IMR-90 (cell line): ENCODE data around the gene UACA. TPM values are rescaled to one million over a fixed set of nuclear protein-coding genes. Genes with fewer than 3 reads are reported as not detected.

Experiments used
- ATAC-seq: fragments of 200-7000 bp; cut with Tn5 transposase; 2 replicates; pipeline ENCODE4 v1.9.1; 2020; ENCODE audit warnings: low read depth, mild to moderate bottlenecking, moderate library complexity
- BruUV-seq: library from RNA; stranded (reverse); fragments of 400-500 nt; replicated peaks from 2 replicates; lab custom pipeline; 2021; lab: Mats Ljungman, UMichigan
- CTCF ChIA-PET: fragments of 300-600 bp; formaldehyde crosslinking; extraction: SDS; loops from one replicate; lab custom pipeline; 2021; ENCODE audit warnings: antibody characterized with exemption; lab: Yijun Ruan, JAX
- POLR2A ChIA-PET: fragments of 300-600 bp; sonication (Branson Sonifier 250); formaldehyde crosslinking; loops from one replicate; lab custom pipeline; 2022; ENCODE audit warnings: antibody characterized with exemption; ENCODE audit not compliant: unreplicated experiment; lab: Charles Lee
- DNase-seq: peaks from one replicate; pipeline ENCODE4 v3.0.0; 2013
- H2AFZ ChIP-seq: replicated peaks from 2 replicates; pipeline ENCODE3; 2013; ENCODE audit warnings: low read length, mild to moderate bottlenecking; ENCODE audit not compliant: poor library complexity
- H2AK5ac ChIP-seq: 2 replicates; pipeline ENCODE4 v1.6.1; 2013; ENCODE audit warnings: low read depth, low read length, inconsistent platforms
- H2AK9ac ChIP-seq: replicated peaks from 2 replicates; pipeline ENCODE3; 2013; ENCODE audit warnings: mild to moderate bottlenecking, low read depth, low read length, moderate library complexity; ENCODE audit not compliant: poor library complexity
- H2BK120ac ChIP-seq: 2 replicates; pipeline ENCODE4 v1.6.1; 2013; ENCODE audit warnings: low read depth, low read length, inconsistent platforms
- H2BK15ac ChIP-seq: 3 replicates; pipeline ENCODE4 v1.6.1; 2013; ENCODE audit warnings: low read depth, low read length, inconsistent platforms
- H2BK20ac ChIP-seq: 2 replicates; pipeline ENCODE4 v1.6.1; 2013; ENCODE audit warnings: low read depth, mild to moderate bottlenecking, inconsistent platforms, low read length, moderate library complexity
- H2BK5ac ChIP-seq: 2 replicates; pipeline ENCODE4 v1.6.1; 2013; ENCODE audit warnings: mild to moderate bottlenecking, low read depth, low read length, inconsistent platforms; ENCODE audit not compliant: poor library complexity, severe bottlenecking
- H3K14ac ChIP-seq: replicated peaks from 2 replicates; pipeline ENCODE4 v1.6.1; 2013; ENCODE audit warnings: low read depth, low read length, inconsistent platforms
- H3K18ac ChIP-seq: 2 replicates; pipeline ENCODE4 v1.6.1; 2013; ENCODE audit warnings: low read depth, low read length, control low read depth
- H3K23ac ChIP-seq: 2 replicates; pipeline ENCODE4 v1.6.1; 2013; ENCODE audit warnings: low read depth, low read length, inconsistent platforms
- H3K27ac ChIP-seq: 2 replicates; pipeline ENCODE4 v1.5.1; 2013; ENCODE audit warnings: mild to moderate bottlenecking, control low read depth, low read length; ENCODE audit not compliant: insufficient read depth
- H3K27me3 ChIP-seq: 2 replicates; pipeline ENCODE4 v1.6.1; 2013; ENCODE audit warnings: low read length; ENCODE audit not compliant: control insufficient read depth, insufficient read depth
- H3K36me3 ChIP-seq: 2 replicates; pipeline ENCODE4 v1.6.1; 2013; ENCODE audit warnings: low read length, mixed read lengths; ENCODE audit not compliant: control insufficient read depth, insufficient read depth
- H3K4ac ChIP-seq: 2 replicates; pipeline ENCODE4 v1.6.1; 2013; ENCODE audit warnings: low read depth, low read length, inconsistent platforms
- H3K4me1 ChIP-seq: 2 replicates; pipeline ENCODE4 v1.6.1; 2013; ENCODE audit warnings: low read length, mixed read lengths; ENCODE audit not compliant: control insufficient read depth, insufficient read depth
- H3K4me2 ChIP-seq: 2 replicates; pipeline ENCODE4 v1.6.1; 2013; ENCODE audit warnings: low read depth, mild to moderate bottlenecking, control low read depth, low read length, moderate library complexity
- H3K4me3 ChIP-seq: 2 replicates; pipeline ENCODE4 v1.5.1; 2013; ENCODE audit warnings: low read depth, mild to moderate bottlenecking, control low read depth, low read length, moderate library complexity; ENCODE audit not compliant: insufficient read depth
- H3K56ac ChIP-seq: 2 replicates; pipeline ENCODE4 v1.6.1; 2013; ENCODE audit warnings: low read length, inconsistent platforms; ENCODE audit not compliant: insufficient read depth; ENCODE audit errors: extremely low read depth
- H3K79me1 ChIP-seq, 2 experiments: 2 replicates each; pipeline ENCODE4 v1.6.1; 2013; ENCODE audit warnings: low read length in 2 of 2, inconsistent platforms in 1 of 2, low read depth in 1 of 2
- H3K9ac ChIP-seq: 2 replicates; pipeline ENCODE4 v1.6.1; 2013; ENCODE audit warnings: low read depth, low read length, control low read depth
- H3K9me1 ChIP-seq: 2 replicates; pipeline ENCODE4 v1.6.1; 2013; ENCODE audit warnings: low read length, inconsistent platforms; ENCODE audit not compliant: insufficient read depth
- H3K9me3 ChIP-seq: 2 replicates; pipeline ENCODE4 v1.6.1; 2013; ENCODE audit warnings: low read length; ENCODE audit not compliant: control insufficient read depth, insufficient read depth
- H4K20me1 ChIP-seq: 2 replicates; pipeline ENCODE4 v1.6.1; 2013; ENCODE audit warnings: low read length, inconsistent platforms; ENCODE audit not compliant: insufficient read depth
- H4K5ac ChIP-seq: 2 replicates; pipeline ENCODE4 v1.6.1; 2013; ENCODE audit warnings: mild to moderate bottlenecking, low read depth, low read length, control low read depth
- H4K8ac ChIP-seq, 2 experiments: 2 replicates each; pipeline ENCODE4 v1.6.1; 2013; ENCODE audit warnings: low read depth in 2 of 2, low read length in 2 of 2, control low read depth in 1 of 2, inconsistent platforms in 1 of 2
- H4K91ac ChIP-seq: 2 replicates; pipeline ENCODE4 v1.6.1; 2013; ENCODE audit warnings: low read depth, low read length, inconsistent platforms; ENCODE audit not compliant: insufficient read depth
- BHLHE40 ChIP-seq: fragments of 150-350 bp; IDR thresholded peaks from 2 replicates; pipeline ENCODE4 v1.6.1; 2016; ENCODE audit warnings: mild to moderate bottlenecking, low read depth, low read length
- CEBPB ChIP-seq: IDR thresholded peaks from 2 replicates; pipeline ENCODE4 v1.6.1; 2012; ENCODE audit warnings: low read depth, low read length, improper control_type of control experiment
- CHD1 ChIP-seq: IDR thresholded peaks from 2 replicates; pipeline ENCODE4 v1.6.1; 2012; ENCODE audit warnings: low read depth, low read length, improper control_type of control experiment
- FOS ChIP-seq: fragments of 150-350 bp; IDR thresholded peaks from 2 replicates; pipeline ENCODE4 v1.6.1; 2016; ENCODE audit warnings: low read depth, low read length
- MAFK ChIP-seq: IDR thresholded peaks from 2 replicates; pipeline ENCODE4 v1.6.1; 2012; ENCODE audit warnings: low read depth, low read length, improper control_type of control experiment
- MXI1 ChIP-seq: IDR thresholded peaks from 2 replicates; pipeline ENCODE4 v1.6.1; 2012; ENCODE audit warnings: low read depth, mild to moderate bottlenecking, low read length, moderate library complexity, borderline replicate concordance
- NFE2L2 ChIP-seq: fragments of 150-350 bp; IDR thresholded peaks from 2 replicates; pipeline ENCODE4 v1.6.1; 2016; ENCODE audit warnings: low read depth, mild to moderate bottlenecking, low read length
- POLR2A ChIP-seq: IDR thresholded peaks from 2 replicates; pipeline ENCODE4 v1.6.1; 2012; ENCODE audit warnings: mild to moderate bottlenecking, low read depth, low read length
- RAD21 ChIP-seq: IDR thresholded peaks from 2 replicates; pipeline ENCODE4 v1.6.1; 2012; ENCODE audit warnings: low read length, improper control_type of control experiment
- RCOR1 ChIP-seq: IDR thresholded peaks from 2 replicates; pipeline ENCODE4 v1.6.1; 2012; ENCODE audit warnings: mild to moderate bottlenecking, low read length, improper control_type of control experiment; ENCODE audit not compliant: insufficient replicate concordance
- RFX5 ChIP-seq: IDR thresholded peaks from 2 replicates; pipeline ENCODE4 v1.8.0; 2012; ENCODE audit warnings: low read depth, mild to moderate bottlenecking, low read length, moderate library complexity
- WGBS, 2 experiments: methylation state at CpG; one replicate each; pipeline versions ENCODE4 v1.1.5 to v1.1.7; 2013; ENCODE audit warnings: missing lambda C conversion rate in 2 of 2; ENCODE audit not compliant: insufficient read length in 1 of 2; ENCODE audit errors: extremely low coverage in 2 of 2; 5-methylcytosine and 5-hydroxymethylcytosine counted together
- dilution Hi-C: fragments of 300-500 bp; cut with HindIII; formaldehyde crosslinking; loops from one replicate; pipeline ENCODE4 v1.14.3; 2018; ENCODE audit warnings: low sequenced_read_pairs; ENCODE audit not compliant: unreplicated experiment
- in situ Hi-C: fragments of 300-500 bp; cut with MboI; formaldehyde crosslinking; loops from 3 replicates; pipeline ENCODE4 v1.14.3; 2019; ENCODE audit warnings: low sequenced_read_pairs, inconsistent platforms, mixed read lengths
- intact Hi-C: fragments of 100-400 bp; cut with micrococcal nuclease; formaldehyde crosslinking; loops from 2 replicates; pipeline ENCODE4 v1.10.0; 2022
- polyA plus RNA-seq, 3 experiments: library from polyadenylated mRNA; depleted of rRNA; stranded (reverse); fragments of >200 nt; gene quantifications; 2 replicates each; pipeline ENCODE4 v1.2.3, GENCODE V29; 2012; ENCODE audit warnings: low replicate concordance in 1 of 3
- total RNA-seq: library from RNA; depleted of rRNA; stranded (reverse); fragments of >200 nt; gene quantifications from 2 replicates; pipeline ENCODE4 v1.2.3, GENCODE V29; 2012
- TF ChIP-seq, protein P1 (sequence below): conservative IDR thresholded peaks from 2 replicates; pipeline ENCODE4 v1.5.1; 2012; ENCODE audit warnings: mild to moderate bottlenecking, low read depth, low read length, improper control_type of control experiment
- TF ChIP-seq, protein P2 (sequence below): fragments of 150-350 bp; IDR thresholded peaks from 2 replicates; pipeline ENCODE4 v1.6.1; 2017; ENCODE audit warnings: mild to moderate bottlenecking, antibody characterized with exemption, low read length, low read depth
- TF ChIP-seq, protein P3 (sequence below): fragments of 150-350 bp; IDR thresholded peaks from 2 replicates; pipeline ENCODE4 v1.6.1; 2016; ENCODE audit warnings: low read depth, mild to moderate bottlenecking, low read length, moderate library complexity, borderline replicate concordance

The UACA gene
- total and polyA plus RNA-seq, 2 of the 4 experiments (the other 2 are of a cell fraction) = 156 to 507 TPM

DNA sequence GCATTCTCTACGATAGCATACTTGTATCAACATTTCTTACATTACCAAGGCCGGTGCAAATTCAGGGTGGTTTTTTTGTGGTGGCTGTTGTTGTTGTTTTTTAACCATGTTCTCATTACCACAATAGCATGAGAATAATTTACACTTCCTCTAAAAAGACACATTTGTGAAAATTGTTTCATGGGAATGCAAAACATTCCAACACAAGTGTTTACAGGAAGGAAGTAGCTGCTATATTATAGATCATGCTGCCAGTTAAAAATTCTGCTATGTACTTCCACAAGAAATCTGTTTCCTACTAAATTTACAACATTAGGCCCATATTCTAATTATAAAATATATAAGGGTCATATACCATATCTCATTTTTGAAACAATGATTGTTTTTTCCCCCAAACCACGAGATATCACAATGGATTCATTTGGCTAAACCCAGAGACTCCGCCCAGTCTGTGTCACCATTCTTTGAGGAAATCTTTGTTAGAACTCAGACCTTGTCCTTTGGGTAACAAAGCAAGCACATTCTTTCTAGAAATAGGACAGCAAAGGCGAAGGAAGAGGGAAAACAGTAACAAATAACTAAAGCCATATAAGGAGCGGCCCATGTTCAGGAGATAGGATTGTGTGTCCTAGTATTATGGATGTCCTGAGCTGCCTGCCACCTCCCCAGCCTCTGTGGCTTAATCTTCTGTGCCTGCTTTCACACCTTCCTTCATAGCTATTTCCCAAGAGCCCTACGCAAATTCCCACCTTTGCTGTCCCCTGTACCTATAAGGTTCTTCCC lies 60.1 kb downstream of the UACA start:
- no TSS peak for BruUV-seq
- TF ChIP-seq MXI1 = no peak
- TF ChIP-seq, protein P1, sequence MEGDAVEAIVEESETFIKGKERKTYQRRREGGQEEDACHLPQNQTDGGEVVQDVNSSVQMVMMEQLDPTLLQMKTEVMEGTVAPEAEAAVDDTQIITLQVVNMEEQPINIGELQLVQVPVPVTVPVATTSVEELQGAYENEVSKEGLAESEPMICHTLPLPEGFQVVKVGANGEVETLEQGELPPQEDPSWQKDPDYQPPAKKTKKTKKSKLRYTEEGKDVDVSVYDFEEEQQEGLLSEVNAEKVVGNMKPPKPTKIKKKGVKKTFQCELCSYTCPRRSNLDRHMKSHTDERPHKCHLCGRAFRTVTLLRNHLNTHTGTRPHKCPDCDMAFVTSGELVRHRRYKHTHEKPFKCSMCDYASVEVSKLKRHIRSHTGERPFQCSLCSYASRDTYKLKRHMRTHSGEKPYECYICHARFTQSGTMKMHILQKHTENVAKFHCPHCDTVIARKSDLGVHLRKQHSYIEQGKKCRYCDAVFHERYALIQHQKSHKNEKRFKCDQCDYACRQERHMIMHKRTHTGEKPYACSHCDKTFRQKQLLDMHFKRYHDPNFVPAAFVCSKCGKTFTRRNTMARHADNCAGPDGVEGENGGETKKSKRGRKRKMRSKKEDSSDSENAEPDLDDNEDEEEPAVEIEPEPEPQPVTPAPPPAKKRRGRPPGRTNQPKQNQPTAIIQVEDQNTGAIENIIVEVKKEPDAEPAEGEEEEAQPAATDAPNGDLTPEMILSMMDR = no peak
- no peak for TF ChIP-seq CEBPB
- no peak for TF ChIP-seq RCOR1
- TF ChIP-seq RAD21 = no peak
- TF ChIP-seq CHD1 = no peak
- TF ChIP-seq, protein P2, sequence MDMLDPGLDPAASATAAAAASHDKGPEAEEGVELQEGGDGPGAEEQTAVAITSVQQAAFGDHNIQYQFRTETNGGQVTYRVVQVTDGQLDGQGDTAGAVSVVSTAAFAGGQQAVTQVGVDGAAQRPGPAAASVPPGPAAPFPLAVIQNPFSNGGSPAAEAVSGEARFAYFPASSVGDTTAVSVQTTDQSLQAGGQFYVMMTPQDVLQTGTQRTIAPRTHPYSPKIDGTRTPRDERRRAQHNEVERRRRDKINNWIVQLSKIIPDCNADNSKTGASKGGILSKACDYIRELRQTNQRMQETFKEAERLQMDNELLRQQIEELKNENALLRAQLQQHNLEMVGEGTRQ = no peak
- no peak for TF ChIP-seq NFE2L2
- no peak for TF ChIP-seq FOS
- TF ChIP-seq POLR2A = no peak
- TF ChIP-seq RFX5 = no peak
- TF ChIP-seq, protein P3, sequence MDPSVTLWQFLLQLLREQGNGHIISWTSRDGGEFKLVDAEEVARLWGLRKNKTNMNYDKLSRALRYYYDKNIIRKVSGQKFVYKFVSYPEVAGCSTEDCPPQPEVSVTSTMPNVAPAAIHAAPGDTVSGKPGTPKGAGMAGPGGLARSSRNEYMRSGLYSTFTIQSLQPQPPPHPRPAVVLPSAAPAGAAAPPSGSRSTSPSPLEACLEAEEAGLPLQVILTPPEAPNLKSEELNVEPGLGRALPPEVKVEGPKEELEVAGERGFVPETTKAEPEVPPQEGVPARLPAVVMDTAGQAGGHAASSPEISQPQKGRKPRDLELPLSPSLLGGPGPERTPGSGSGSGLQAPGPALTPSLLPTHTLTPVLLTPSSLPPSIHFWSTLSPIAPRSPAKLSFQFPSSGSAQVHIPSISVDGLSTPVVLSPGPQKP = no peak
- TF ChIP-seq MAFK = no peak
- no peak for TF ChIP-seq BHLHE40

More for the DNA sequence above, 60.1 kb downstream of the UACA start:
- no peak overlapping the region for H2BK15ac ChIP-seq
- ATAC-seq (peak; percentile 16), DNase-seq (no peak)
- no peak overlapping the region; the same call in 1 of the 2 replicates for H3K9ac ChIP-seq
- peak overlapping the region in 1 of 2 experiments; percentile 56; a peak in 2 of 4 replicates for H4K8ac ChIP-seq
- H3K9me1 ChIP-seq = peaks cover 4% of the 10 kb centered on the region; the same call in 1 of the 2 replicates
- H3K56ac ChIP-seq = no peak overlapping the region
- peak overlapping the region; percentile 62 for H3K4me2 ChIP-seq
- H2AK5ac ChIP-seq = peak overlapping the region; percentile 25; the same call in 1 of the 2 replicates
- no peak overlapping the region for H2AK9ac ChIP-seq
- H3K18ac ChIP-seq = no peak overlapping the region
- ChIA-PET POLR2A (no interaction called here), CTCF (interaction anchor here (0.6 to 1.2 kb wide), 2 partner anchors 15 to 783 kb away, joined by 3 to 5 read pairs; no protein-coding TSS in a partner anchor)
- H4K20me1 ChIP-seq = peaks cover 47% of the 10 kb centered on the region
- intact Hi-C loops (no loop called here), dilution Hi-C loops (no loop called here), in situ Hi-C loops (no loop called here)
- H2BK120ac ChIP-seq = peak overlapping the region; percentile 20; the same call in 1 of the 2 replicates
- peak overlapping the region; percentile 18 for H2BK5ac ChIP-seq
- peak overlapping the region; percentile 80 for H3K23ac ChIP-seq
- no peaks in the 10 kb centered on the region for H3K9me3 ChIP-seq
- H3K4me1 ChIP-seq = peaks cover 18% of the 10 kb centered on the region
- peak overlapping the region; percentile 63 for H3K4ac ChIP-seq
- H3K4me3 ChIP-seq = no peak overlapping the region
- peak overlapping the region; percentile 47; the same call in 1 of the 2 replicates for H2BK20ac ChIP-seq
- peak overlapping the region; percentile 13; the same call in 1 of the 2 replicates for H4K91ac ChIP-seq
- peaks cover 17 to 57% of the 10 kb centered on the region in 2 experiments for H3K79me1 ChIP-seq
- 78% methylated on average over 3 of the region's 7 CpGs; no CpG with 5 or more reads in 1 of the 2 experiments for WGBS, 2 experiments
- no peaks in the 10 kb centered on the region for H3K27me3 ChIP-seq
- H3K27ac ChIP-seq = peak overlapping the region; percentile 19; the same call in 1 of the 2 replicates
- H3K36me3 ChIP-seq = no peaks in the 10 kb centered on the region
- peak overlapping the region; percentile 18 for H3K14ac ChIP-seq
- peak overlapping the region; percentile 2 for H4K5ac ChIP-seq
- no peak overlapping the region for H2AFZ ChIP-seq
